ENCODE data around the gene C14orf39.

DNA sequence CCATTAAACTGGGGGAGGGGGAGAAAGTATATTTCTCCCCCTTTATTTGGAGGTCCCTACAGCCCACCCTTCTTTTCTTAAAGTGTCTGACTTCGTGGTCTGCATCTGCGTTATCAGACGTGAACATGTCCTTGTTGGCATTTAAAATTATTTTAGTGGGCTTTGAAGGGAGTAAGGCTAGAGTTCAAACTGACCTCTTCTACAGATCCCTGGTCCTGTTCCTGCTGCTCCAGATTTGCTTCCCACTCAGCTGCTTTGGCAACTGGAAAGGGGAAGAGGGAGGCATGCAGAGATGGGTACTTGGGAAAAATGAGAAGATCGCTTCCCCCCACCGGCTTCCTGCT, 22.5 kb upstream of the C14orf39 start:
- TF ChIP-seq HIVEP1 (CRISPR knock-in tag; IDR thresholded peaks at IDR 0.05) (no peak), POLR2AphosphoS5 (IDR thresholded peaks at IDR 0.05; ENCODE audit: low read depth, low read length) (no peak), ZNF280B (CRISPR knock-in tag; IDR thresholded peaks at IDR 0.05; ENCODE audit: borderline replicate concordance) (no peak)
